ENCODE measurements around the gene RETN. TPM values are rescaled to one million over a fixed set of nuclear protein-coding genes. Genes with fewer than 3 reads are reported as not detected.

RETN gene
- total RNA-seq, 1 donor from 2014 or later: 8.5 TPM

DNA sequence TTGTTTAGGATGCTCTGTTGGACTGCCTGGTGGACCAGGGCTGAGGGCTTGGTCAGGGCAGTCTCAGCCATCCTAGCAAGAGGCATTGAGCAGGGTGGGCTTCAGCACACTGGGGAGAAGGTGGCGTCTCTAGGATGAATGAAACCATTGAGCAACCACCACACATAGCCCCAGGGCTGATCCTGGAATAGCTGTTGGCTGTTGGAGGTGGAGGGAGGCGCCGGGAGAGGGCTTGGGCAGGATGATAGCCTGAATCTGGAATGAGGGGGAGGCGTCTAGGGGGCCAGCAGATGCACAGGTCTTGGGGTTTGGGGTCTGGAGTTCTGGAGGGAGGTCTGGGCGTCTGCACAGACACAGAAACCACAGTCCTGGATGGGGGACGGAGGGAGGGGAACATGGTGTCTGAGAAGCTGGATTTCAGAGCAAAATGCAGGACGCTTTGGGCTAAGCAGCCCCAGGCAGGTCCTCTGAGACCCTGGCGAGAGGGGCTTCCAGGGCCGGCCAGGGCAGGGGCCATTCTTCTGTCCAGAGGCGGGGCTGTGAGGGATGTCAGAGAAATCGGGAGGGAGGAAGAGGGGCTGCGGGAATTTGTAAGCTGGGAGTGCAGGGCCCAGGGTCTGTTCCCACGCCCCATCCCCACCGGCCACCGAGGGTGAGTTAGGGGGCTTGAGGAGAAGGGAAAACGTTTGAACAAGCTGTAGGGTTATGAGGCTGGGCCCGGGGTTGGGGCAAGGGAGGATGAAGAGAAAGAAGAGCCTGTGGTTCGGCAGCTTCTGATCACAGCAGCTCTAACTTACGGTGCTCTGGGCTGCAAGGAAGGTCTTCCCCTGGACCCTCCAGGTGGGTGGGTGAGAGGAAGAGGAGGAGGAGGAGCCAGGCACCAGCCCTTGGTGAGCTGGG lies 16.9 kb downstream of the RETN start:
- no peak for DNase-seq

DNA sequence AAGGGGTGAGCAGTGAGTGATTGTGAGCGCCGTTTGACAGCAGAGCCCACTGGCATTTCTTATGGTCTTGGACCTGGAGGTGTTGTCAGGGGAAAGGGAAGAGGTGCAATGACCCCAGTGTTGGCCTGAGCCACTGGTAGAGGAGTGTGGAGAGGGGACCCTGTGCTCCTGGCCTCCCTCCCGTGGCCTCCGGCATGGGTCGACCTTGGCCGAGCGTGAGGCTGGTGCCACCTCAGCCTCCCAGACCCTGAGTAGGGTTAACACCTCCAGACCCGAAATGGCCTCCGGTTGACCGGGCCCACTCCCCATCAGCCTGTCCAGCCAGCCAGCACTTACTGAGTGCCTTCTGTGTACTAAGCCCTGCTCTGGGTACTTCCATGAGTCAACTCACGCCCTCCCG lies 18.3 kb downstream of the RETN start:
- no peak for DNase-seq

DNA sequence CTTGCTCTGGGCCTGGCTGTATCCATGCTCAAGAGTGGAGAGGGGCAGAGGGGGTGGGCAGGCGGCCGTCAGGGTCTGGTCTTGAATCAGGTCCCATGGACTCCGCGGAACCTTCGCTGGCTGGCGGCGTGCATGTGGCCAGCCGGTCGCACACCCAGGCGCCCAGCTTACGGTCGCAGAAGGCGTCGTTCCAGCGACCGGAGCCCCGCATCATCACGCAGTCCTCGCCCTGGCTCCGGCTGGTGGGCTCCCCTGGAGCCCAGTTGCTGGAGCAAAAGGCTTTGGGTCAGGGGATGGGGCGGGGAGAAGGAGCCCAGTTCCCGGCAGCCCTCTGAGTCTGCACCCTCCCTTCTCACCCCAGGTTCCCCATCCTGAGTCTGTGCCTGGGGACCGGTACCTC lies 20.3 kb downstream of the RETN start:
- DNase-seq: no peak

DNA sequence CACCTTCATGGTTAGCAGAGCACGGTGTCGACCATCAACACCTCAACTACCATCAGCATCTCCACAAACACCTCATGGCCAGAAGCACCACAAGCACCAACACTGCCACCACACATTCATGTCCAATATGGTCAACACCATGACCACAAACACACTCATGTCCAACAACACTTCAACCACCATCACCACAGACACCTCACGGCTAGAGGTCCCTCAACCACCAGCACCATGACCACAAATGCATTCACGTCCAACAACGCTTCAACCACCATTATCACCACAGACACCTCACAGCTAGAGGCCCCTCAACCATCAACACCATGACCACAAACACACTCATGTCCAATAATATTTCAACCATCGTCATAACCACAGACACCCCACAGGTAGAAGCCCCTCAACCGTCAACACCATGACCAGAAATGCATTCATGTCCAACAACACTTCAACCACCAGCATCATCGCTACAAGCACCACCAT lies 22.0 kb downstream of the RETN start:
- no peak for DNase-seq

DNA sequence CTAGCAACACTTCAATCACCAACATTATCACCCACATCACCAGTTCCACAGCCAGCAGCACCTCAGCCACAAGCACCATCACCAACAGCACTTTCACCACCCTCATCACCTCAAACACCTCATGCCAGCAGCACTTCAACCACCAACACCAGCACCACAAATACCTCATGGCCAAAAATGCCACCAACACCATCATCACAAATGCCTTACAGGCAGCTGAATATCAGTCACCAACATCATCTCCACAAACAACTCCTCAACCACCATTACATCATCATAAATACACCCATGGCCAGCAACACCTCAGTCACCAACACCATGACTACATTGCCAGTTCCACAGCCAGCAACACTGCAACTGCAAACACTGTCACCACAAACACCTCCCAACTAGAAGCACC lies 22.6 kb downstream of the RETN start:
- no peak for DNase-seq

- no peak for DNase-seq
These were observed 23.7 kb downstream of the RETN start for GRCh38 chr19:7692417-7693088.

DNA sequence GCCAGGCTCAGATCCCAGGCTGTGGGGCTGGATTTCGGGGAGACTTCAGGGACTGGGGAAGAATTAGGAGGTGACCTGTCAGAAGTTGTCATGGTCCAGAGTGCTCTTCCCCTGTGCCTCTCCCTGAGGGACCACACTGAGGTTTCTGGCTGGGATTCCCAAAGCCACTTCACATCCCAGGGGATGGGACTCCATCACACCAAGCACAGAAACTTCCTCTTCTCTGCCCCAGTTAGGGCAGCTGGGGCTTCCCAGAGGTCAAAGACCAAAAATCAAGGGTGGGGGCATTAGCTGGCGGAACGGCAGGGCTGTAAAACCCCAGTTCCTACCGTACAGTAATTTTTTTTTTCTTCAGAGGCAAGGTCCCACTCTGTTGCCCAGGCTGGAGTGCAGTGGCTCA lies 25.6 kb downstream of the RETN start:
- DNase-seq: no peak

DNA sequence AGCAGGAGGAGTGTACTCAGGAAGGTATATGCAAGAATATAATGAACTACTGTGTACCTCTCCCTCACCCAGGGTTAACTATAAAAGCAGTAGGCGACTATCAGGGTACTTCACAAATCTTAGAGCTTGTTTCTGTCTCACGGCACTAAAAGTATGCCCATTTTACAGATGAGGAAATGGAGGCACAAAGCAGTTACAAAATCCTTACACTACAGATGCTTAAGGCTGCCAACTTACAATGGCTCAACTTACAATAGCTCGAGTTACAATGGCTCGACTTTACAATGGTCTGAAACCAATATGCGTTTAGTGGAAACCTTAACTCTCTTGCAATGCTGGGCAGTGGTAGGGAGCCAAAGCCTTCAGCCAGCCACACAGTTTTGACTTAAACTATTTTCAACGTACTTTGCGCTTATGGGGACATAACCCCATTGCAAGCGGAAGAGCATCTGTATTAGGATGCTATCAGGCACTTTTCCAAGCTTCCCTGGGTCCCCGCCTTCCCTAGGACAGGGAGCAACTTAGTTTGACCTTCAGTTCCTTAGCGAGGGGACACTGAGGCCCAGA lies 29.0 kb downstream of the RETN start:
- no peak for DNase-seq

- DNase-seq: no peak
These were observed 29.7 kb downstream of the RETN start for GRCh38 chr19:7698583-7698982.

- no peak for DNase-seq
These were observed 30.2 kb downstream of the RETN start for GRCh38 chr19:7699003-7699402.

DNA sequence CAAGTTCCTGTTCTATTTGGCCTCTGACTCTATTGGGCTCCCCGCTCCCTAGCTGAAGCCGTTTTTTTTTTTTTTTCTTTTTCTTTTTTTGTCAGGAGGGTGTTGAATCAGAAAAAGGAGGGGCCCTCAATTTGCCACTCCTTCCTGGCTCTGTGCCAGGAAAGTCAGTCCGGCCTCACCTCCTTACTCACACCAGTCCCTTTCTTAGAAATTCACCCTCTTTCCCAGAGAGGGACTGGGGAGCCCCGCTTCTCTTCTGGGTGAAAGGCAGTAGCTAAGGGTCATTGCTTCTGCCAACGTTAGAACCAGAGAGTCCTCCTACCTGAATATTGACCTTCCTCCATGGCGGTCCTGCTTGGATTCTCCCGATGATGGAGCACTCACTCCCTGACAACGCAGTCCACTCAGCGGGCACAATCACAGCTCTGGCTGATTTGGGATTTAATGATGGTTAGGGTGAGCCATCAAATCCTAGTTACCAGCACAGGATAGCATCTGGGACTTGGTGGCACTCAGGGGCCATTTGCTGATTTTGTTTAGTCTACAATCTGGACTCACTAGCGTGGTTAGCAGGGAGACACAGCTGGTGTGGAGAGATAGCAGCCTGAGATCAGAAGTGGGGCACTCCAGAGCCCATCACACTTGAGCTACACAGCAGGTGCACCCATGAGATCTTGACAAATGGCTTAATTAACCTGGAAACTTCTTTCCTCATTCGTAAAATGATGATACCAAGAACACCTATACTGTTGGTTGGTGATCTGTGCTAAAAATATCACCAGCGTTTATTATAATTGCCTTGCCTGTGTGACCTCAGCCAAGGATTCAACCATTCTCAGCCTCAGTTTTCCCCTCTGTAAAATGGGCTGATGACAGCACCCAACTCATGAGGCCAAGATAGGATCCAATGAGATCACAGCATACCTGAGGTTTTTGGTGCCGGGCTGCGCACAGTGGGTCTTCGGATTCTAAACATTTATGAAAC lies 30.9 kb downstream of the RETN start:
- DNase-seq: no peak

DNA sequence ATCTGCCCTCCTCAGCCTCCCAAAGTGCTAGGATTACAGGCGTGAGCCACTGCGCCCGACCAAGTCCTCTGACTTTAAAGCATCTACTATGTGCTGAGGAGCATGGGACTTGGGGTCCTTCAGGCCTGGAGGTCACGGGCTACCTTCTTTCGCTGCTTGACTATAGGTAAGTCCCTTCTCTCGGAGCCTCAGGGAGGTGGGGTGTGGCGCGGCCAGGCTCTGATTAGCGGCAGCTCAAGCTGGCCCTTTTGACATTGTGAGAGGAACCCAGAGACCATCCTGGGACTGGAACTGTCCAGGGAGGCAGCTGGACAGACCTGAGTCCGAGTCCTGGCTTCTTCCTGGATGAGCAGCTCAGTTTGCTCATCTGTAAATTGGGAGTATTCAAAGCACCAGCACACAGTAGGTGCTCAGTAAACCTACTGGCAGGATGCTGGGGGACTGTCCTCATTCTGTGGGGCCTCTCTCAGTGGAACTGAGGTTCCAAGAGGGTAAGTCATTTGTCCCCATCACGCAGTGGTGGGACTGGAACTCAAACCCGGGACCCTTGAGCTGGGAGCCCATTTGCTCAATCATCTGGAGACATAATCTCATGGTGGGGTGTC lies 32.3 kb downstream of the RETN start:
- no peak for DNase-seq

- DNase-seq: no peak
These were observed 33.0 kb downstream of the RETN start, which contains the start of gene FCER2 for GRCh38 chr19:7701654-7702457. TSS of gene FCER2 (minus strand) at chr19:7702131. CDS start at chr19:7699760, 2,371 bp downstream.

DNA sequence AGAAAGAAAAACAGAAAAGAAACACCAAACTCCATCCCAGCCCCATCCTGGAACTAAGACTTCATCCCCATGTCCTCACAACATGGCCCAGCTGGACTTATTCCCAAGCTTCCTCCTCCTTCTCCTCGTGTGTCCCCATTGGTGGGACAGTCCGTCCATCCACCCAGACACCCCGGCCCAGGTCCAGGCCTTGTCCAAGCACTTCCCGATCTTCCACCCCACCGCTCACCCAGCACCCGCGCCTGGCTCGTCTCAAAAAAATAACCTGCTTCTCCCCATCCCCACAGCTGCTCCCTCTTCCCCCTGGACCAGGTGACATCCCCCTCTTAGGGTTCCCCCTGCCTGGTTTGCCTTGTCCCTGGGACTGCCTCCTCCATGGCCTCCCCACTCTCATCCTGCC lies 34.5 kb downstream of the RETN start:
- no peak for DNase-seq

DNA sequence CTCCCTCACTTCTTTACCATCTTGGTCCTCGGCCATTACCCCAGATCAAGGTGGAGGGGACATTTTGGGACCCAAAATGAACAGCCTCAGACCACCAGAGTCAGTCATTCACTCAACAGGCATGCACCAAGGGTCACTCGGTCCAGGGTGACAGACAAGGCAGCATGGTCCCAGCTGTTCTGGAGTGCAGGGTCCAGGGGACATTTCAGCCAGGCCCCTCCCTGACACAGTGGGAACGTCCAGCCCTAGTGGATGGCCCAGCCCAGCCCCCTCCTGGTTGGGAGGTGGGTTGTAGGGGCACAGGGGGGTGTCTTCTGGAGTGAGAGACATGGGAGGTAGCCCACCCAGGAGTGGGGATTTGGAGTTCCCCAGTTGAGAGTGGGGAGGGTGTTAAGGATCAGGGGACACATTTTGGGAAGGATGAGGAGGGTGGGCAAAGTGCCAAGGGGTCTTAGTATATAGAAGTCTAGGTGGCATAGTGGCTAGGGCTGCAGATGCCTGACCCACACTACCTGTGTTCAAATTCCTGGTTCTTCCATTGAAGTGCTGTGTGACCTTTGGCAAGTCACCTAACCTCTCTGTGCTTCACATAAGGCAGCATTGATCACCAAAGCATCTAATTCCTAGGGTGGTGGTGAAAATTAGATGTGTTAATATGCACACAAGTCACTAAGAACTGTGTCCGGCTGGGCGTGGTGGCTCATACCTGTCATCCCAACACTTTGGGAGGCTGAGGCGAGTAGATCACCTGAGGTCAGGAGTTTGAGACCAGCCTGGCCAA lies 35.6 kb downstream of the RETN start:
- DNase-seq: no peak

DNA sequence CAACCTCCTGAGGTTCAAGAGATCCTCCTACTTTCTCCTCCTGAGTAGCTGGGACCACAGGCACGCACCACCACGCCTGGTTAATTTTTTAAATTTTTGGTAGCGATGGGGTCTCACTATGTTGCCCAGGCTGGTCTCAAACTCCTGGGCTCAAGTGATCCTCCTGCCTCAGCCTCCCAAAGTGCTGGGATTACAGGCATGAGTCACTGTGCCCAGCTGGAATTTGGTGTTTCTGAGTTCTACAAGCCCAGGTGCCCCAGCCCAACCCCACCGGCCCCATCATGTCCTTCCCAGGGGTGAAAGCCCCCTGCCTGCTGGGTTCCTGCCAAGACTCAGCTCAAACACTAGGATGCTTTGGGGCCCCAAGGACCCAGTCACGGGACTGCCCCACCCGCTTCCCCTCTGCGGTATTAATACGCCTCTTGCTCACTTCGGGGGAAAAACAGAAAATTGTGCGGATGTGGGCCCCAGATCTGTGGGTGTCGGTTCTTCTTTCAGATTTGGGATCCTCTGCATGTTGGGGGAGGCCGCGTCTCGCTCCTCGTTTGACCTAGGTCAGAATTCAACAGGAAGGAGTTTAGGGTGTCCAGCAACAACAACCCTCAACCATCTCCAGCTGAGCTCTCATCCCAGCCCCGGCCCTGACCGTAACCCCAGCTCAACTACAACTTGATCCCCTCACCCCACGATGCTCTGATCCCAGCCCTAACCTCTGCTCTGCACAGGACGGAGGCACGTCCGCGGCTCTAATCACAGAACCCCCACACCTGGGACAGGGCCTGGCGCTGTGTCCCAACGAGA lies 36.7 kb downstream of the RETN start:
- no peak for DNase-seq

DNA sequence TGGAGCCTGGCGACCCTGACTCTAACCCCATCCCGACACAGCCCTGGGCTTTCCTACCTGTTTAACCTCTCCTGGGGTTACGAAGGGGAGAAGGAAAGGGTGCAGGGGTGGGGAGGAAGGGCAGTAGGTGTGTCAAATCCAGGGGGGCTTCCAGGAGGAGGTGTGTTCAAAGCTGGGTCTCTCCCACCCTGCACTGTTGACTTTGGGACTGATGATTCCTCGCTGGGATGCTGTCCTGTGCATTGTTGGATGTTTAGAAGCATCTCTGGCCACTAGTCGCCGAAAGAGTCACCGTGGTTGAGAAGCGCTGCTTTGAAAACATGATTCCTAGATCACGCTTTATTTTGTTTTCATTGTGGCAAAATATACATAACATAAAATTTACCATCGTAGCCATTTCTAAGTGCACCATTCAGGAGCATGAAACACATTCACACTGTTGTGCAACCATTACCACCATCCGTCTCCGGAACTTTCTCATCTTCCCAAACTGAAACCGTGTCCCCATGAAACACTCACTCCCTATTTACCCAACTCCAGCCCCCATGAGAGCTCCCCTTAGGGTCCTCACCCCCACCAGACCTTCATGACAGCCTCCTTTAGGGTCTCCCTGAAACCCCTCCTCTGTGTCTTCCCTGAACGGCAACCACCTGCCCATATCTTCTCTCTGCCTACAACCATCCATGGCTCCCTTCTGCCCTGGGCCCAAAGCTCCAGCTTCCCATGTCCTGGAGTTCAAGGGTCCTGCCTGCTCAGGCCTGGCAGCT lies 37.5 kb downstream of the RETN start:
- DNase-seq: no peak

- no peak for DNase-seq
These were observed 38.2 kb downstream of the RETN start for GRCh38 chr19:7706955-7707456.
